ENCODE results near the gene MYADML2.

Gene MYADML2

GRCh38 chr17:81903415-81903831 lies 43.6 kb downstream of the MYADML2 start:
- no peak overlapping the region for H3K4me3 ChIP-seq (ENCODE audit: low read depth, low read length)
- TF ChIP-seq CTCF (IDR thresholded peaks at IDR 0.05; ENCODE audit: borderline replicate concordance, insufficient read depth, low read depth, low read length), result no peak

- H3K4me3 ChIP-seq (ENCODE audit: low read depth, low read length), result no peak overlapping the region
Measured at GRCh38 chr17:81902653-81903414, 44.2 kb downstream of the MYADML2 start.

GRCh38 chr17:81902023-81902652 lies 44.9 kb downstream of the MYADML2 start, which contains the start of gene NPB:
TSS of gene NPB (plus strand) at chr17:81902238. CDS start at chr17:81902278, 40 bp downstream.
- no peak within 1 kb of the TSS for H3K4me3 ChIP-seq (ENCODE audit: low read depth, low read length)

More at GRCh38 chr17:81902653-81903414, 44.2 kb downstream of the MYADML2 start:
- no peak for TF ChIP-seq CTCF (IDR thresholded peaks at IDR 0.05; ENCODE audit: borderline replicate concordance, insufficient read depth, low read depth, low read length)

GRCh38 chr17:81901167-81902022 lies 45.6 kb downstream of the MYADML2 start:
- no peak overlapping the region for H3K4me3 ChIP-seq (ENCODE audit: low read depth, low read length)
- TF ChIP-seq CTCF (IDR thresholded peaks at IDR 0.05; ENCODE audit: borderline replicate concordance, insufficient read depth, low read depth, low read length), result no peak

More at GRCh38 chr17:81902023-81902652, 44.9 kb downstream of the MYADML2 start, which contains the start of gene NPB:
- no peak for TF ChIP-seq CTCF (IDR thresholded peaks at IDR 0.05; ENCODE audit: borderline replicate concordance, insufficient read depth, low read depth, low read length)

GRCh38 chr17:81900181-81900820 lies 46.7 kb downstream of the MYADML2 start:
- TF ChIP-seq CTCF (IDR thresholded peaks at IDR 0.05; ENCODE audit: borderline replicate concordance, insufficient read depth, low read depth, low read length), result no peak

GRCh38 chr17:81899514-81900166 lies 47.4 kb downstream of the MYADML2 start:
- no peak for TF ChIP-seq CTCF (IDR thresholded peaks at IDR 0.05; ENCODE audit: borderline replicate concordance, insufficient read depth, low read depth, low read length)
- H3K4me3 ChIP-seq (ENCODE audit: low read depth, low read length), result no peak overlapping the region

More at GRCh38 chr17:81900181-81900820, 46.7 kb downstream of the MYADML2 start:
- no peak overlapping the region for H3K4me3 ChIP-seq (ENCODE audit: low read depth, low read length)
